NCI-H226 (cell line): Measurements from ENCODE around the gene USP15.

ENCODE experiments used
- DNase-seq: peaks from one replicate; pipeline ENCODE4 v3.0.0-alpha.2; 2015

USP15 gene

DNA sequence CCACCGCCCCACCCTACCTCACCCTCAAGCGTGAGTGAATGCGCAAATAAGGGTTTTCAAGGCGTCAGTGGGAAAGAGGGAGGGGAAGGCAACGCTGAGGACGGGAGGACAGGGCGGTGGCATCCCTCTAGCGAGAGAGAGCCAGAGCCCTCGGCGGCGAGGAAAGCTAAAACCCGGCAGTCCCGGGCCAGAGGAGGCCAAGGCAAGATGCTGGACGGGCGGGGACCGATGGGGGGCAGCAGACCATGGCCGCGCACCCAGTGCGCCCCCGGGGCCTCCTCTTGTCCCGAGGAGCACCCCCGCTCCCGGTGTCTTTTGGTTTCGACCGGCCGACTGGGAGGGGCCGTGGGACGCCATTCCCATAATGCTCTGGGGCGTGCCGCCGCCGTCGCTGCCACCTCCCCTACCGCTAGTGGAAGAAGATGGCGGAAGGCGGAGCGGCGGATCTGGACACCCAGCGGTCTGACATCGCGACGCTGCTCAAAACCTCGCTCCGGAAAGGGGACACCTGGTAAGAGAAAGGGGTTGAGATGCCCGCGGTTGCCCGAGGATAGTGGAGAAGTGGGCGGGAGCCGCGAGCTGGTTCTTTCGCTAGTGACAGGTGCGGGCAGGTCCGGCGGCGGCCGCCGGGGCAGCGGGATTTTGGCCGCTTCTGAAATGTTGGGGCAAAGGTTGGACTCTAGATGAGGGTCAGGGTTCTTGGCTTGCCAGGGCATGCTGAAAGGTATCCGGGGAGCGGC, at the start of gene USP15:
USP15 (plus strand) TSS at position 412 of the 740 bp plus-strand sequence; CDS start at position 423, 11 bp downstream.
- DNase-seq: peak; percentile 97

DNA sequence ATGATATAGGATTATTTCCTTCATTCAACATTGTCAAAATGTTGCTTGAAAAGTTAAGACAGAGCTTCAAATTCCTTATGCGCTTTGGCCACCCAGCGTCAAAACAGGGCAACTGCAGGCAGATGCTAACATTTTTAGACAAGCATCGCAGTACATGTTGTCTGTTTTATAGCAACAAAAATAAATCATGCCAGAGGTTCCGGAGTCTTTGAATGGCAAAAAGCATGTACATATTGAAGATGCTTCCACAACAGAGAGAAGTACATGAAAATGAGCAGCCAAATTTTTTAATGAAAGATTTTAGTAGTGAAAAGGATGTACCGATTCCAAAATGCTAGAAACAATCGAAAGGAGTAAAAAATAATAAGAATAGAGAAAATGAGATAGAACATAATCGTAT, 49.8 kb upstream of the USP15 start:
- DNase-seq: peak; percentile 37

DNA sequence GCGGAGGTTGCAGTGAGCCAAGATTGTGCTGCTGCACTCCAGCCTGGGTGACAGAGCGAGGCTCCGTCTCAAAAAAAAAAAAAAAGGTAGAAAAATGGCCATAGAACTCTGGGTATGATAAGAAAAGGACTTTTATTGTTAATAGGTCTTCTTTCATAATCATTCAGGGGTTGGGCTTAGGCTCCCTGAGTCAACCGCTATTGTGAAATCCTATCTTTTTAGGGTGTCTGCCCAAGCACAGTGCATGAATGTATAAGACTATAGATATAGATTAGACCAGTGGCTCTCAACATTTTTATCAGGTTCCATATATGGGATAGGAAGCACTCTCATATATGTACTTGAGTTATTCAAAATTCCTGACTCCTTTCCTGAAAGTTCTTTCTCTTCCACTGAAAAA, 48.7 kb upstream of the USP15 start:
- peak; percentile 21 for DNase-seq

DNA sequence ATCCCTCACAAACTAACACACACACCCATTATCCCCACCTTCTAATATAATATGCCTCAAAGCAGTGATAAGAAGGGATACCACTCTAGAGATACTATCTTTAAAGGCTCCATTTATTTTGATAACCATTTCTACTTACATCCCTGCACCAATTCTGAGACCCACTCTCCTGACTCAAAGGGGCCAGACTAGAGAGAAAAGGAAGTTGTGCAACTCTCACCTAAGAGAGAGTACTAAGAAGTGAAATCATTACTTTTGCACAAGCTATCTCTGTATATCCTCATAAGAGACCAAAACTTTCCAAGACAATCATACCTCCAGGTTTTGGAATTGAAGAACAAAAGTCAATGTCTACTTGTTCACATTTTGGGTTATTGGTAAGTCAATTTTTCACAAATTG, 45.4 kb upstream of the USP15 start:
- peak; percentile 17 for DNase-seq

DNA sequence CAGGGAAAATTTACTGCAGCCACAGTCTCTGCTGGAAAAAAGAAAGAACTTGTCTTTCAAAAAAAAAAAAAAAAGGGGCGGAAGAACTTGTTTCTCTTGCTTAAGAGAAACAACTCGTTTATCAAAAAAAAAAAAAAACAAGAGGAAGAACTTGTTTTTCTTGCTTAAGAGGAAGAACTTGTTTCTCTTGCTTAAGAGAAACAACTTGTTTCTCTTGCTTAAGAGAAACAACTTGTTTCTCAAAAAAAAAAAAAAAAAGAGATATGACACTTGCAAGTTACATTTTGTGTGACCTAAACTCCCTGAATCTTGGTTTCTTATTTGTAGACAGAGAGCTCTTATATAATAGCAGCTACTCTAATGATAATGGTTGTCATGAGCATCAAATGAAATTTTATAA, 44.7 kb upstream of the USP15 start:
- DNase-seq: no peak

DNA sequence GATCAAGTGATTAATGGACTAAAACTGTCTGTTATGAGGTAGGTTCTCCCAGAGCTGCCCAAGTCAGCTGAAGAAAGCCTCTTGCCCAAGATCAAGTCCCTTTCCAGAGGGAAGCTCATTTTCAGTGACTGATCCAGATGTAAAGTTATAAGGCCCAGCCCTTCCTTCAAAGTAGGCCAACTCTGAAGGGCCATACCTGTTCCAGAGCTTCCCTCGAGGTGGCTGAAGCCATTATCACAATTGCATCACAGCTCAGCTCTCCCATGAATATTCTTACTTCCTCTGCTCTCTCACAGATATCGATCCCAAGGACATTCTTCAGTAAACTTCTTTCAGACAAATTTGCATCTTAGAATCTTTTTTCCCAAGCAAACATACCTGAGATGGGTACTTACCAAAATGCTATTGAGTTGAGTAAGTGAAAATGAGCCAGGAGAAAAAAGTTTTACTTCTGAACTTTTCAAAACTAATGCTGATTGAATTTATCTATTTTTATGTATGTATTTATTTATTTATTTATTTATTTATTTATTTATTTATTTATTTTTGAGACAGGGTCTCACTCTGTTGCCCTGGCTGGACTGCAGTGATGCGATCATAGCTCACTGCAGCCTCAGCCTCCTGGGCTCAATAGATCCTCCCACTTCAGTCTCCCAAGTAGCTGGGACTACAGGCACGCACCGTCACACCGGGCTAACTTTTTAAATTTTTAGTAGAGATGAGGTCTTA, 42.6 kb upstream of the USP15 start:
- DNase-seq: no peak

DNA sequence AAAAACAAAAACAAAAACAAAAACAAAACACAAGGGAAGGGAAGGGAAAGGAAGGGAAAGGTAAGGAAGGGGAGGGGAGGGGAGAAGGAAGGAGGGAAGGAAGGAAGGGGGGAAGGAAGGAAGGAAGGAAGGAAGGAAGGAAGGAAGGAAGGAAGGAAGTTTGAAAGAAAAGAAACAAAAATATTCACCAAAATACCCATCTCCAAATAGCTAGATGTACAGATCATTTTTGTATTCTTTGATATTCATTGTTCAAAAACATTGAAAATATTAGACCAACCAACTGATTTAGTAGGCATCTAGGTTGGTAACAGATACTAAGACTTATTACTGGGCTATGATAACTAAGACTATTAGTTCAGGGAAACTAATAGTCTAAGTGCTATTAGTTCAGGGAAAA, 39.1 kb upstream of the USP15 start:
- DNase-seq: no peak

DNA sequence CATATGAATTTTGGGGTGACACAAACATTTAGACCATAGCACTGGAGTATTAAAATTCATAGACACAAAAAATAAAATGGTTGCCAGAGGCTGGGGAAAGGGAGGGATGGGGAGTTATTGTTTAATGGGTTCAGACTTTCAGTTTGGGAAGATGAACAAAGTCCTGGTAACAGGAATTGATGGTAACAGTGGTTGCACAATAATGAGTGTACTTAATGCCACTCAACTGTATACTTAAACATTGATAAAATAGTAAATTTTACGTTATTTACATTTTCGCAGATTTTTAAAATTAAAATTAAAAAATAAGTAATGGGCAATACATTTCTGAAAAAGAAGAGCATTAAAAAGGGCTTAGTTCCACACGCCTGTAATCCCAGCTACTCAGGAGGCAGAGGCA, 35.6 kb upstream of the USP15 start:
- no peak for DNase-seq

DNA sequence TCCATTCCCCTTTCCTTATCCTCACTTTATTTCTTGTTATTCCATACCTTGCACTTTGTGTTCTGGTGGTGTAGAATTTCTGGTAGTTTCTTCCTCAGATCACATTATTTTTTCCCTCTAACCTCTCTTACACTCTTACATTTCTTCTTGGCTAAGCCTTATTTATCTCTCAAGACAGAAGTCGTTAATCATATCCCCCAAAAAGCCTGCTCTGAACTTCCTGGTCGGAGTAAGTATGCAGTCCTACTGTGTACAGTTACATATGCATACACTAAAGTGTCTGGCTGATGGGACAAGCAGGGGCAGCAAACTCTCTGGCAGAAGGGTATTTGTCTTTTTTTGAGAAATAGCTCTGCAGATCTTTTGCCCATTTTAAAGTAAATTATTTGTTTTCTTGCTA, 33.1 kb upstream of the USP15 start:
- DNase-seq: no peak

DNA sequence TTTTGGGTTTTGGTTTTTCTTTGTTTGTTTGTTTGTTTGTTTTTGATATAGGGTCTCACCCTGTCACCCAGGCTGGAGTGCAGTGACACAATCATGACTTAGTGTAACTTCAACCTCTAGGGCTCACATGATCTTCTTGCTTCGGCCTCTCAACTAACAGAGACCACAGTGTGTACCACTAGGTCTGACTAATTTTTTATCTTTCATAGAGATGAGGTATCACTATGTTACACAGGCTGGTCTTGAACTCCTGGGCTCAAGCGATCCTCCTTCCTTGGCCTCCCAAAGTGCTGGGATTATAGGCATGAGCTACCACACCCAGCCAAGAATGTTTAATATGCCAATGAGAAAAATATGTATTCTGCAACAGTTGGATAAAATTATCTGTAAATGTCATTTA, 29.6 kb upstream of the USP15 start:
- DNase-seq: no peak

DNA sequence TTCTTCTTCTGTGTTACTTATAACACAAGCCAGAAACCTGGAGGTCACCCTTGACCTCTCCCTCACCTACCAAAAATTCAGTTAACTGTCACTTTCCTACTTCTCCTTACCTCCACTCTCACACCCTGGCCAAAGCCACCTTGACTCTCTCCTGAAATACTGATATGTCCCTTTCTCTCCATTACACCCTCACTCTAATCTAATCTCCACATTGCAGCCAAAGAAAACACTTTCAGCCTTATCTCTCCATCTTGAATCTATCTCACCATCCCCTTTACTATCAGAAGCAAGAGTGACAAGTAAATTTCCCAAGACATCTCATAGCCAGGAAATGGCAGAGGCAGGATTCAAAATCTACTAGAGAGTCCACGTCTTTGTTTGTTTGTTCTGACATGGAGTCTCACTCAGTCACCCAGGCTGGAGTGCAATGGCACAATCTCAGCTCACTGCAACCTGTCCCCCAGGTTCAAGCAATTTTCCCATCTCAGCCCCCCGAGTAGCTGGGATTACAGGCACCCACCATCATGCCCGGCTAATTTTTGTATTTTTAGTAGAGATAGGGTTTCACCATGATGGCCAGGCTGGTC, 28.0 kb upstream of the USP15 start:
- no peak for DNase-seq

DNA sequence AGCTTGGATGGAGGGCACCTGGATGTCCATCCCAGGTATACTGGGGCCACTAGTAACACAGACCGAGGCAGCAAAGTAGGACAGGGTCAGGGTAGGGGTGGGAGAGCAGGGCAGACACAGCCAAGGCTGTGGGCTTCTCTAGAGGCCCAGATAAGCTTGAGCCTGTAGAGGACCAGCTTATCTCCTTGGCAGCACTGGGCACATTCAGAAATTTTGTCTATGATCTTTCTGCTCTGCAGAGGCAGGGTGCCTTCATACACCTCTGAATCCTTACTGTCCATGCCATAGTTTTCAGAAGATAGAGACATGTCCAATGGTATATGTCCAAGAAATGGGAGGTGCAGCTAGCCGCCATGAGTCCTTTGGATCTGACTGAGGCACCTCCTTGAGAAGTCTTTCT, 26.4 kb upstream of the USP15 start:
- DNase-seq: no peak

DNA sequence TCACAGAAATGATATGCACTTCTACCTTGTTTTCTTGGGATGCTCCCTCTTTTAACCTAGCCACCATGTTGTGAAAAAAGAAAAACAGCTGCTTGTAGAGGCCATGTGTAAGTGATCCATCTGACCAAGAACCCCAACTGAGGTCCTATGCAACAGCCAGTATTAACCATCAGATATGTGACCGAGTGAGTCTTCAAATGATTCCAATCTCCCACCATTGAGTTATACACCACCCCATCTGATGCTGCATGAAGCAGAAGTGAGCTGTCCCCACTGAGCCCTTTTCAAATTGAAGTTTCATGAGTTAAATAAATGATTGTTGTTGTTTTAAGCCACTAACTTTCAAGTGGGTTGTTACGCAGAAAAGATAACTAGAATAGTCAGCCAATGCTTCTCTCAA, 20.6 kb upstream of the USP15 start:
- DNase-seq: no peak

DNA sequence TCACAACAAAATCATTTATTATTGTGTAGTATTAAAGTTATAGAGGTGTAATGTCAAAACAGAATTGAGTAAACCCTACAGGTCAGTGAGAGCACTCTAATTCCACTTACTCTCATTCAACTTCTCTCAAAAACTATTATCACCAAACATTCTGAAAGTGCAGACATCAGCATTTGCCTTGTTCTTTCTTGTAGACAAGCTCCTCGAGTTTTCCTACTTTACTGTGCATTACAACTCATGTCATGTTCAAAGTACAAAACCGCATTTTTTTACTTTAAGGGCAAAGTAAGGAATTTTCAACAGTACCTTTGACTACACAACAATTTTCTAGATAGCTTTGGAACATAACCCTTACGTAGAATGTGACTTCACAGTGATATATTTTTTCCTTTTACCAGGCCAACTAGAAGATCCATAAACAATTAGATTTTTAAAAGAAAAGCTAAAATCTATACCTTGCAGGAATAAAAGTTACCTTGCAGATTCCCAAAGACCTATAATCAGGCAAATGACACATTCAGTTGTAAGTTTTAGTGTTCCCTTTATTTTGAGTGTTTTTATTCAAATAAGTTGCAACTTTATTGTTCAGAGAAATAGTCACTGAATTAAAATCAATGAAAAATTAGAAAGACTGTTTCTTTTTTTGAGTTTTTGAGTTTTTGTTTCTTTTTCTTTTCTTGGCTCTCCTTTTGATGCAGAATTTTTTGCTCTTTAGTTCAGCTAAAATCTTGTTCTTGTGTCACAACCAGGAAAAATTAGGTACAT, 12.7 kb upstream of the USP15 start:
- no peak for DNase-seq

DNA sequence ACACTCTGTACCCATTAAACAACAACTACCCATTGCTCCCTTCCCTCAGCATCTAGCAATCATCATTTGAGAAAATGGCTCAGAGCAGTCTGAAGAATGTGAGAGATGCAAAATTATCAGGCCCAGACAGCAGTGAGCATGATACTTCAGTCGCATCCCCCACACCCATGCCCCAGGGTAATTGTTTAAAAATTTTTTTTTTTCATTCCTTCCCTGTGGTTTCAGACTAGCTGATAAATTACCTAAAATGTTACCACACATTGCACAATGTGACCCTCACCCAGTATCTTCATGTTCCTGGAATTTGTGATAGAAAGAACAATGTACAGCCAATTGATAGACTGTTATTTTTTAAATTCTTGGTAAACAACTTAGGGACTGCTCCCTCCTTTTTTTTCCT, 11.3 kb upstream of the USP15 start:
- peak; percentile 97 for DNase-seq

DNA sequence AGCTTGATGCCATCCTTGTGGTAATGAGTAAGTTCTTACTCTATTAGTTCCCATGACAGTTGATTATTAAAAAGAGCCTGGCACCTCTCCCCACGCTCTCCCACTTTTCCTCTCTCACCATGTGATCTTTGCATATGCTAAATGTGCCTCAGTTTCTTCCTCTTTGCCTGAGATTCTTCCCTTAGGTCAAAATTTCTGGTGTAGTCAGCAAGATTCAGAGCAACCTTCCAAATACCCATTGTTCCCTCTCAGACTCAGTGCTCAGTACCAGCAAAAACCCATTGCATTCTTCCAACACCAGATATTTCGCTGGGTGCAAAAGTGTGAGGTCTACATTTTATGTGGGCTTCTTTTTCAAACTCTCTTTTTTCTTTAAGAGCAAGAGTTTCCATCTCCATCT, 10.8 kb upstream of the USP15 start:
- DNase-seq: peak; percentile 8

DNA sequence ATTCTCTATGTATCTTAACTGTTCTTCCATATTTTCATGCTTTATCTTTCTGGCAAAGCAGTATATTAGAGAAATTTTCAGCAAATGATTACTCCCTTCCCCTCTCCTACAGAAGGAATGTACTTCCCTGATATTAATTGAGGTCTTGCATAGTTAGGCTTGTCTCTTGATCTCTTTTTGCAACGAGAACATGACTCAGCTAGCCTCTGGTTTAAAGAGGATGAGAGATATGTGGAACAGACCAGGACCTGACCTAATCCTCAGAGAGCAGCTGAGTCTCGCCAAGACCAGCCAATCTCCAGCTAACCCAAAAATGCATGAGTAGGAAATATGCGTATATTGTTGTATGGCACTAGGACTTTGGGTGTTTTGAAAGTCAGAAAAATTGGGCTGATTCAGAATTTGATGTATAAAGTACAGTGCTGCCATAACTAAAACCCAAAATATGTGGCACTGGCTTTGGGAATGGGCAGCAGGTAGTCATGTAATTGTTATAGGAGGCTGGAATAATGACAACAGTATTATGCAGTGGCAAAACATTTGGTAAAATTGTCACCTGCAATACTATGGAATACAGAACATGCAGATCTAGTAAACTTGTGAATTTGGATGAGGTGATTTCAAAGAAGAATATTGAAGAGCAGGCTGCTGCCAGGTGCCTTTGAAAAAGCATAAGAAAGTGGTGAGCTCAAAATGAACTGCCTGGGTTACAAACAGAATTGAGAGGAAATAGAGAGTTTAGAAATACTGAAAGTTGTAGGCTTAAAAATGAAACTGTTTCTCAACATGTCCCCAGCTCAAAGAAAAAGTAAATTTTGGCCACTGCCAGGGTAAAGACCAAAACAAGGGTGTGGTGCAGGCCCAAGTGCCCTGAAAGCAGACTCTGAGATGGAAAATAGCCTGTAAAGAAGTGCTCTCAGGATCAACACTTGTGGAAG, 9.3 kb upstream of the USP15 start:
- peak; percentile 98 for DNase-seq

DNA sequence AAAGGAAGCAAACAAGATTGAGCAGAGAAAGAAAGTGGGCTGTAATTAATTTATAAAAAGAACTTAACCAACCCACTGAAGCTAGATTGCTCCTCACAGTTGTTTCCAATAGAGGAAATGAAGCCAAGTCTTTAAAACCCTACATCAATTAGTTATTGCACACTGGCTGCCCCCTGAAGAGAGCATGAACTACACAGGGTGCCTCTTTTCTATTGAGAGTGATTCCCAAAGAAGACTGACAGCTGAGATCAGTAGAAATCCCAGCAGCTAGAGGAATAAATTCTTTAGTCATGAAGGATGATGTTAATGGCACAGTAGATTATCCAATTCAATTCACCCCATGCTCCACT, 8.6 kb upstream of the USP15 start:
- no peak for DNase-seq

DNA sequence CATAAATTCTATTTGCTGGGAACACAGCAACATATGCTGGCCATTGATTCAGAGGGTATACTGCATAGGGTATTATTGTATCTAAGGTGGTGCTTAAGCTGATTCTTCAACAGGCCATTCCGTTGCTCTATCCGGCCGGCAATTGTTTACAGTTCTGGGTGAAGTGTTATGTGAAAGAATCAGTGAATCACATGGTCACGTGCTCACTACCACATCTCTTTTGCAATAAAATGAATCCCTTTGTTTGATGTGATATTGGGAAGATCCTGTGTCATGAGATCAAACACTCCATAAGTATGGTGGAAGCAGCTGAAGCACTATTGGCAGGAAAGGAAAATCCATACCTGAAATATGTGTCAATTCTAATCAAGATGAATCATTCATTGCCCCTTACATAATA, 7.6 kb upstream of the USP15 start:
- no peak for DNase-seq

DNA sequence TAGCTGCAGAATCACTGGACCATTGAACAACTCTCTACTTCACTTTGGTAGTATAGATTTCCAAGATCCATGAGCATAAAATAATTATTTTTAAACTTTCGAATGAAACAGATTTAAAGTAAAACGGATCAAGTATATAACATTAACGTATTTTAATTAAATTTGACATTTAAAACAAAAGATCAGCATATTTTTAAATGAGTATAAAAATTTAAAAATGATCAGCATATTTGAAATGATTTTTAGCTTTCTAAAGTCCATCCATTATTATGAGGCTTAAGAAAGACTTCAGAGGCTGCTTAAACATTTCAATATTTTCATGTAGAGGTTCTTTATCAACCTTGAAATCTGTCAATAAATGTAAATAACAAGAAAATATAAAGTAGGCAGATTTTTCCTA, 5.2 kb upstream of the USP15 start:
- no peak for DNase-seq

DNA sequence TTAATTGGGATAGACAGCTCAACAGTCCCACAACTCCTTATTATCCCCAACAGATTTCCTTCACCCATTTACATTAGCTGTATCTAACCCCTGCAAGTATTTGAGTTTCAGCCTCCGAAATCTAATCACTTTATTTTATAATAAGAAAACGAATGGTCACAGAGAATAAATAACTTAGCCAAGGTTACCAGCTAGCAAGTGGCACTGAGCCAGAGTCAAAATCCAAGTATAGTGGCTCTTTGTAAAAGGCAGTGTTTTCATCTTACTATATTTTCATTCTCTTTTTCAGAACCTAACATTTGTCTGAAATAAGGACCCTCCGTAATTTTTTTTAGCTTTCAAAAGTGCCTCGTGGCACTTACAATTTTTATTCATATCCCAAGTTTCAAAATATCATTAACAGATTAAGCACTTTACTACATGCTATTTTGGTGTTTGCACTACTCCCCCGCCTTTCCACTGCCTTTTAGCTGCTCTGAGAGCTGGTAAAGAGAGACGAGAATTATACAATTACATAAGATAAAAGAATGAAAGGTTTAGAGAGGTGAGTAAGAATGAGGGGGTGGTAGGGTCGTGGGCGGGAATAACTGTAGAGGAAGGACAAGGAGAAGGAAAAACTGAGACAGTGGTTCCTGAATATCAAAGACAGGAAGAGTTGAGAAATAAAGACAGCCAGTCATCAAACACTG, 3.7 kb upstream of the USP15 start:
- peak; percentile 69 for DNase-seq

DNA sequence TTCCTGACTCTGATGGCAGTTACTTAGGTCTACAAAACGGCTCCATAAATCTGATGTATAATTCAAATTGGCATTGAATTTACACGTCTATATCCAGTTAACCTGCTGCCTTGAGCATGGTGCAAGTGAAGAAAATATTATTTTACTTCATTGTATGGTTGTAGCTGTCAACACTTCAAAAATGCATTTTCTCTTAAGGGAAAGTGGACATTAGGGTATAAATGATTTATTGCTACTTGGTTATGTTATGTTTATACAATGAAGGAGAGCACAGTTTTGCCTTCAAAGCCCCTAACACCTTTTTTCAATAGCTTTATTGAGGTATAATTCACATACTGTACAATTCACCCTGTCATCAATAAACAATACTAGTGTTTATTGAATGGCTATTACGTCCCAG, 2.0 kb upstream of the USP15 start:
- DNase-seq: no peak
